Sigmoid colon (tissue), 4 donors: Measurements from ENCODE around the gene MTUS2.
"Not testable (repeated sequence)": the region's sequence is repeated elsewhere in the genome, so short reads cannot be mapped to it uniquely, and the experiment has no call there.

Experiments
- EP300 ChIP-seq, 4 donors: sonication (generic); formaldehyde crosslinking; IDR thresholded peaks; one replicate each; pipeline ENCODE4 v1.6.1; 2017; ENCODE audit warnings: antibody characterized with exemption in 4 of 4
- TF ChIP-seq, protein P1 (sequence below), 4 experiments: fragments of 450-650 bp in 3 of 4; fragments of 200-600 bp in 1 of 4; IDR thresholded peaks; one replicate each; pipeline ENCODE4 v1.5.1; 2016 to 2019; ENCODE audit warnings: antibody characterized with exemption in 4 of 4, mild to moderate bottlenecking in 3 of 4, moderate library complexity in 2 of 4

DNA sequence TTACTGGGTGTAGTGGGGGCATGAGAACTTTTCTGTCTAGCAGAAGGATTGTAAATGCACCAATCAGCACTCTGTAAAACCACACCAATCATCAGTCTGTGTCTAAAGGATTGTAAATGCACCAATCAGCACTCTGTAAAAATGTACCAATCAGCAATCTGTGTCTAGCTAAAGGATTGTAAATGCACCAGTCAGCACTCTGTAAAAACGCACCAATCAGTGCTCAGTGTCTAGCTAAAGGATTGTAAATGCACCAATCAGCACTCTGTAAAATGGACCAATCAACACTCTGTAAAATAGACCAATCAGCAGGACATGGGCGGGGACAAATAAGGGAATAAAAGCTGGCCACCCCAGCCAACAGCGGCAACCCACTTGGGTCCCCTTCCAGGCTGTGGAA, 170.2 kb downstream of the MTUS2 start:
- TF ChIP-seq, protein P1, sequence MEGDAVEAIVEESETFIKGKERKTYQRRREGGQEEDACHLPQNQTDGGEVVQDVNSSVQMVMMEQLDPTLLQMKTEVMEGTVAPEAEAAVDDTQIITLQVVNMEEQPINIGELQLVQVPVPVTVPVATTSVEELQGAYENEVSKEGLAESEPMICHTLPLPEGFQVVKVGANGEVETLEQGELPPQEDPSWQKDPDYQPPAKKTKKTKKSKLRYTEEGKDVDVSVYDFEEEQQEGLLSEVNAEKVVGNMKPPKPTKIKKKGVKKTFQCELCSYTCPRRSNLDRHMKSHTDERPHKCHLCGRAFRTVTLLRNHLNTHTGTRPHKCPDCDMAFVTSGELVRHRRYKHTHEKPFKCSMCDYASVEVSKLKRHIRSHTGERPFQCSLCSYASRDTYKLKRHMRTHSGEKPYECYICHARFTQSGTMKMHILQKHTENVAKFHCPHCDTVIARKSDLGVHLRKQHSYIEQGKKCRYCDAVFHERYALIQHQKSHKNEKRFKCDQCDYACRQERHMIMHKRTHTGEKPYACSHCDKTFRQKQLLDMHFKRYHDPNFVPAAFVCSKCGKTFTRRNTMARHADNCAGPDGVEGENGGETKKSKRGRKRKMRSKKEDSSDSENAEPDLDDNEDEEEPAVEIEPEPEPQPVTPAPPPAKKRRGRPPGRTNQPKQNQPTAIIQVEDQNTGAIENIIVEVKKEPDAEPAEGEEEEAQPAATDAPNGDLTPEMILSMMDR (IDR thresholded peaks at IDR 0.05), result not testable (repeated sequence)
- TF ChIP-seq EP300 (IDR thresholded peaks at IDR 0.05), result not testable (repeated sequence)
